Activated gamma-delta T cell treated with Interleukin-2 at 50 U/mL for 16 hours (primary cell): Measurements from ENCODE around the gene MFSD2A.
"Not testable (repeated sequence)": the region's sequence is repeated elsewhere in the genome, so short reads cannot be mapped to it uniquely, and the experiment has no call there.

Source experiments
- DNase-seq: peaks from one replicate; pipeline ENCODE4 v3.0.0-alpha.2; 2020

Gene MFSD2A

GRCh38 chr1:39940980-39941871, 13.7 kb upstream of the MFSD2A start:
- no peak for DNase-seq

- no peak for DNase-seq
Measured at GRCh38 chr1:39943471-39944290, 11.3 kb upstream of the MFSD2A start.

GRCh38 chr1:39944410-39945112, 10.4 kb upstream of the MFSD2A start:
- DNase-seq = no peak

DNA sequence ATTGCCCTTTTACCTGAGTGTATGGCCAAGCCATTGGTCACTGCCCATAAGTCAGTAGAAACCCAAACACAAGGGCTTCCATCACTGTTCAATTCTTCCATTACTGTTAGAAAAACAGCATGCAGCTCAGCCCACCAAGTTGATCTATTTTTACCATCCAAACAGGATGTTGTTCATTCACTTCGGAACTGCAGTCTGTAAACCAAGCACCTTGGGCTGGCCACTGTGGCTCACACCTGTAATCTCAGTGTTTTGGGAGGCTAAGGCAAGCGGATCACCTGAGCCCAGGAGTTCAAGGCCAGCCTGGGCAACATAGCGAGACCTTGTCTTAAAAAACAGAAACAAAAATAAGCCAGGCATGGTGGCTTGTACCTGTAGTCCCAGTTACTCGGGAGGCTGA, 8.7 kb upstream of the MFSD2A start:
- no peak for DNase-seq

DNA sequence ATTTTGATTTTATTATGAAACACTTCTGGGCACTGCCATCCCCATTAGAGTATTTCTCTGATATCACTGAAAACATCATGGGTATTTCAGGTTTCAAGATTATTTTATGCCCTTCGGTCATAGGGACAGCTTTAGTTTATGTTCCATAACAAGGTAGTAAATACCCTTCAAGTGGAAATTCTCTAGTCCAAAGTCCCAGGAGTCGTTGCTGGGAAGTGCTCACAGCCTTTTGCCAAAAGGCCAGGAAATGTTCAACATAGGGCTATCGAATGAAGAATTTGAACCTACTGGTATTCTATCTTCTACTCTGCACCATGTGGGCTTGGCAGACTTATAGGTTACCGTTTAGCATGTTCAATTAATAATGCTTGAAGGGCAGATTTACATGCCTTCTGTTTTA, 7.7 kb upstream of the MFSD2A start:
- no peak for DNase-seq

DNA sequence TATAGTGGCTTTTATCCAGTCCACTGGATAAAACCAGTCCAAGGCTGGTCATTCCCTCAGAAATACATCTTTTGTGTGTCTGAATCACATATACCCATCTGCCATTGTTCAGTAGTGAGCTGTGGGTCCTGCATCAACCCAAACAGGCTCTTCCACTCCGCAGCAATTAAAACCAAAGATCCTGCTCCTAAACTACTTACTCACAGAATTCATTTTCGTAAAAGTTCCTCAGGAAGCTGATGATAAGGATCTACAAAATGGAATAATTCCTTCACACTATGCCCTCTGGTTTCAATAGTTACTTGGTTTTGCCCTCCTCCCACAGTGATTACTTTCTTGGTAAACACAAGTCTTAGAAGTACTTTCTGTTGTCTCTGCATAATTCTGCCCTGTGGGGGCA, 5.1 kb upstream of the MFSD2A start:
- DNase-seq = no peak

- DNase-seq = no peak
Measured at GRCh38 chr1:39951926-39952325, 3.0 kb upstream of the MFSD2A start.

GRCh38 chr1:39952359-39953110, 2.4 kb upstream of the MFSD2A start:
- no peak for DNase-seq

DNA sequence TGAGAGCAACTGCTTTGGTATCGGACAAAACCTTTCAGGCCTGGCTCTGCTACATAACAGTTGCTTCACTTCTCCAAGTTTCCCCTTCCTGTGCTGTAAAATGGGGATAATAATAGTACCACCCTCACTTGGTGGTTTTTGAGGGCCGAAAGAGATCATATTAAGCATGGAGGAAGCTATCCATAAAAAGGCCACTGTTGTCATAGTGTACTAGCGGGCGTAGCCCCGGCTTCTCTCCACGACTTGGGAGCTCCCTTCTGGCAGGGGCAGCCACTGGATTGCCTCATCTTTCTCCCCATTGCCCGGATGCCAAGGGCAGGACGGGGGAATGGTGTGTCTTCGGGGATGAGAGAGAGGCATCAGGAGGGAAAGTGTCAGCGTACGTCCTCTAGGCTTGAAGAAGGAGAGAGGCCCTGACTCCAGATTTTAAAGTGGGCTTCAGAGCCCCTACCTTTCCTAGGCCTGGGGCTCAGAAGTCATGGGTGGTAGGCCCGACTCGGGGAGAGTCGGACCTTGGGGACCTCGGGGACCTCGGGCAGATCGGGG, 548 bp upstream of the MFSD2A start:
- DNase-seq = no peak

DNA sequence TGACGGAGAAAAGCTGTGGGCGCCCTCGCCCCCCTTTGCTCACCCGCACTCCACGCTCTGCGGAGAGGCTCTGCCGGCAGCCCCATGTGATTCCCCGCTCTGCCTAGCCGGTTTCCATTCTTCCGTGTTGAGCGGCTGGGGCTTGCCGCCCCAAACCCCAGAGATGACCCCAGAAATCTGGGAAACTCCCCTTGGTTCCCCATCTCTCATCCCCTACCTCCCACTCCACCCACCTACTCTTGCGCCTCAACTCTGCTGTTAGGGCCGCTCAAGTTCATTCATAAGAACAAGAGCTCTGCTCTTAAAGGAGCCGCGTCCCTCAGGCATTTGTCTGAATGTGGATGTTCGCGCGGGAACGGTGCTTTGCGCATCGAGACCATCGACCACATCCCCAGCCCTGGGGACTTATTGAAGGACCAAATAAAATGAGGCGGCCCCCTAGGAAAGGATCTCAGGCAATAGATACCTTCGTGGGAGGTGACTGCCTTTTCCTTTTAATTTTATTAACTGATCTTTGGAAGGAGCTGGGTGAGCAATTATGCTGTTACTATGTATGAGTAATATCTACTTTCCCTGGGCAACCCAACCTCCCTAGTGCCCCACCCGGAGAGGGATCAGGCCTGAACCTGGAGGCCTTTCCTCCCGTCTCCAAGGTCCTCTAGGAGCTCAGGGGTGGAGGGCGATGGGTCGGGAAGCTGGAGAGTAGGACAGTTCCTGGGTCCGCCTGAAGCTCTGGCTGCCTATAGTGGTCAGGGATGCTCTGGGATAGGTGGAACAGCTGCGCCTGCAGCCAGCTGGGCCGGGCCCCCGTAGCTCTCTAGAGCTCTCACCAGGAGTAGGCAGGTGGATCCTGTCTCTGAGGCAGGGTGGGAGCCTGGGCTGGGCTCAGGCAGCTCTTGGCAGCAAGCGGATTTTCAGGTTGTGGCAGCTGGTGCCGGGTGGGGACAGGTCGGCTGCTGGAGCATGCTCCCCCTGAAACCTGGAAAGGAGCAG, 898 bp downstream of the MFSD2A start:
- DNase-seq = peak; percentile 11

GRCh38 chr1:39957299-39958015, 2.5 kb downstream of the MFSD2A start:
- no peak for DNase-seq

- DNase-seq = no peak
Measured at GRCh38 chr1:39958403-39959200, 3.7 kb downstream of the MFSD2A start.

GRCh38 chr1:39959651-39960333, 4.8 kb downstream of the MFSD2A start:
- DNase-seq = no peak

DNA sequence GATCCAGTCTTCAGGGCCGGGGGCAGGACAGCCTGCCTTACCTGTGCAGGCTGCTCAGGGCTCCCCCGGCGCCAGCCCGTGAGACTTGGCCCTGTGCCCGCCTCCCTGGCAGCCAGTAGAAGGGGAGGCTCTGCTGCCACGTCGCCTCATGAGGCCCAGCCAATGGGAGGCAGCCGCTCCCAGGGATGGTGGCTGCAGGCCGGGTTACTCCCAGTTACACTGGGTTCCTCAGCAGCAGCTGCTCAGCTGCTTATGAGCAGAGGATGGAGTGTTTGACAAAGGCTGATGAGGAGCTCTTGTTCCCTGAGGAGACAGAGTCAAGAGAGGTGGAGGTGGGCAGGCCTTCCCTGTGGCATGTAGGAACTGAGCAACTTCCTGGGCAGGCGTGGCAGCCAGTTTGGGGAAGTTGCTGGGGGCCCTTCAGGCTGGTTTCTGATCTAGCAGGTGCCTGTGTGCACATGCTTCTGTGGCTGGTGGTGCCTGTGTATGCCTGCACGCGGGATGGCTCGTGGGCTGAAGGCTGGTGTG, 5.5 kb downstream of the MFSD2A start:
- peak; percentile 10 for DNase-seq

DNA sequence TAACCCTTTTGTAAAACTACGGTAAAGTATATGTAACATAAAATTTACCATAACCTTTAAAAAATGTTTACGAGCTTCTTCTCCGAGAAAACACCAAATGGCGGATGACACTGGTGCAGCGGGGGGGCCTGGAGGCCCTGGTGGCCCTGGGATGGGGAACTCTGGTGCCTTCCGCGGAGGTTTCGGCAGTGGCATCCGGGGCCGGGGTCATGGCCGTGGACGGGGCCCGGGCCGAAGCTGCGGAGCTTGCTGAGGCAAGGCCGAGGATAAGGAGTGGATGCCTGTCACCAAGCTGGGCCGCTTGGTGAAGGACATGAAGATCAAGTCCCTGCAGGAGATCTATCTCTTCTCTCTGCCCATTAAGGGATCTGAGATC, 7.5 kb downstream of the MFSD2A start:
- DNase-seq = no peak

DNA sequence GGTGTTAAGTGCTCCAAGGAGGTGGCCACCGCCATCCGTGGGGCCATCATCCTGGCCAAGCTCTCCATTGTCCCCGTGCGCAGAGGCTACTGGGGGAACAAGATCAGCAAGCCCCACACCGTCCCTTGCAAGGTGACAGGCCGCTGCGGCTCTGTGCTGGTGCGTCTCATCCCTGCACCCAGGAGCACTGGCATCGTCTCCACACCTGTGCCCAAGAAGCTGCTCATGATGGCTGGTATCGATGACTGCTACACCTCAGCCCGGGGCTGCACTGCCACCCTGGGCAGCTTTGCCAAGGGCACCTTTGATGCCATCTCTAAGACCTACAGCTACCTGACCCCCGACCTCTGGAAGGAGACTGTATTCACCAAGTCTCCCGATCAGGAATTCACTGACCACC, 8.0 kb downstream of the MFSD2A start:
- DNase-seq = not testable (repeated sequence)

DNA sequence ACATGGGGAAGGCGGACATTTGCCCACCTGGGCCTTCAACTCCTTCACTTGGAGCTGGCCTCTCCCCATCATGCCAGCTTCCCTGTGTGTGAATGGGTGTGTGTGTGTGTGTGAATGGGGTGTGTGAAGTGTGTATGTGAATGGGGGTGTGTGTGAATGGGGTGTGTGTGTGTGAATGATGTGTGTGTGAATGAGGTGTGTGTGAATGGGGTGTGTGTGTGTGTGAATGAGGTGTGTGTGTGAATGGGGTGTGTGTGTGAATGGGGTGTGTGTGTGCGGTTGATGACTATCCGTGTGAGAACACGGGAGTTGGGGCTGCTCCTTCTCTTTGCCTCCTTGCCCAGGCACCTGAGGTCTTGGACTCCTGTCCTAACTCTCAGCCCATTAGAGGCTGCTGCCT, 9.6 kb downstream of the MFSD2A start:
- DNase-seq = no peak

DNA sequence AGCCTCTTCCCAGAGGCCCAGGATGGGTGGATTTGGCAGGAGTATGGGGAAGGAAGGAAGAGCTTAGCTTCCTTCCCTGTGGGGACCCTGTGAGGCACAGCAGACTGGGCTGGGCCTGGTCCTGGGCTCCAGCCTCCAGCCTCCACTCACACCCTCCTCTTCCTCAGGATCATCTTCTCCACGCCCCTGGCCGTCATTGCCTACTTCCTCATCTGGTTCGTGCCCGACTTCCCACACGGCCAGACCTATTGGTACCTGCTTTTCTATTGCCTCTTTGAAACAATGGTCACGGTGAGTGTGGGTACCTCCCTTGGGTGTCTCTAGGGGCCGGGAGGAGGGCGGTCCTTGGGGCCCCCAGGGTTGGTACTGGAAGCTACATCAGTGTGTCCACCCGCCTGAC, 10.1 kb downstream of the MFSD2A start:
- DNase-seq = no peak

- DNase-seq = no peak
Measured at GRCh38 chr1:39969048-39969447, 14.1 kb downstream of the MFSD2A start.
